Spinal cord (tissue), 10 donors: ENCODE data around the gene DNAAF1. TPM values are rescaled to one million over a fixed set of nuclear protein-coding genes. Genes with fewer than 3 reads are reported as not detected.
"Not testable (repeated sequence)": the region's sequence is repeated elsewhere in the genome, so short reads cannot be mapped to it uniquely, and the experiment has no call there.

Experiments used
- DNase-seq, 6 donors: peaks; one replicate each; pipeline versions ENCODE4 v3.0.0 to v3.0.0-alpha.2; 2013 to 2015; ENCODE audit warnings: low spot score in 6 of 6, low read depth in 4 of 6
- H3K27ac ChIP-seq: one replicate; pipeline ENCODE4 v1.5.1; 2013; ENCODE audit warnings: low read depth, low read length, control low read depth
- H3K27me3 ChIP-seq: one replicate; pipeline ENCODE4 v1.6.1; 2013; ENCODE audit warnings: low read length; ENCODE audit not compliant: control insufficient read depth, insufficient read depth
- H3K36me3 ChIP-seq: one replicate; pipeline ENCODE4 v1.6.1; 2013; ENCODE audit warnings: low read length; ENCODE audit not compliant: control insufficient read depth, insufficient read depth
- H3K4me1 ChIP-seq: one replicate; pipeline ENCODE4 v1.6.1; 2013; ENCODE audit warnings: low read length; ENCODE audit not compliant: control insufficient read depth, insufficient read depth
- H3K4me3 ChIP-seq: one replicate; pipeline ENCODE4 v1.5.1; 2013; ENCODE audit warnings: low read depth, low read length, control low read depth
- H3K9me3 ChIP-seq: one replicate; pipeline ENCODE4 v1.6.1; 2013; ENCODE audit warnings: low read length; ENCODE audit not compliant: control insufficient read depth, insufficient read depth
- WGBS: methylation state at CpG from one replicate; pipeline ENCODE4 v1.1.5; 2013; ENCODE audit warnings: missing lambda C conversion rate; ENCODE audit not compliant: insufficient coverage; 5-methylcytosine and 5-hydroxymethylcytosine counted together
- polyA plus RNA-seq, 2 donors: library from polyadenylated mRNA; unstranded; fragments of 120-200 nt; gene quantifications; one replicate each; pipeline ENCODE4 v1.2.1, GENCODE V29; 2013; ENCODE audit not compliant: insufficient read length in 2 of 2
- total RNA-seq, 2 donors: library from RNA; depleted of rRNA in 1 of 2; stranded (reverse); fragments of 120-200 nt in 1 of 2; fragments of >200 nt in 1 of 2; gene quantifications; one replicate each; pipeline versions ENCODE4 v1.2.3 to v1.2.4, GENCODE V29; 2013 to 2014
- donor health status: healthy.

The DNAAF1 gene
- total and polyA plus RNA-seq, 4 donors = 2.7 to 21.2 (median 20.5) TPM

GRCh38 chr16:84199097-84199496 lies 54.0 kb downstream of the DNAAF1 start:
- no peak for DNase-seq
- Histone ChIP-seq H3K9me3 (no peaks in the 10 kb centered on the region), H3K4me1 (peaks cover 10% of the 10 kb centered on the region), H3K36me3 (peaks cover 2% of the 10 kb centered on the region), H3K27ac (no peak overlapping the region), H3K4me3 (no peak overlapping the region), H3K27me3 (no peaks in the 10 kb centered on the region)
- WGBS = 46% methylated on average over 8 of the region's 13 CpGs

- Histone ChIP-seq H3K4me3 (no peak overlapping the region), H3K27me3 (no peaks in the 10 kb centered on the region), H3K9me3 (no peaks in the 10 kb centered on the region), H3K27ac (no peak overlapping the region), H3K36me3 (peaks cover 2% of the 10 kb centered on the region), H3K4me1 (peaks cover 2% of the 10 kb centered on the region)
- peak in 1 of 6 donors; percentile 55 for DNase-seq
- WGBS = 50% methylated on average over 3 of the region's 10 CpGs
Observed at GRCh38 chr16:84199861-84200260, 54.8 kb downstream of the DNAAF1 start.

GRCh38 chr16:84204551-84204950 lies 59.4 kb downstream of the DNAAF1 start:
- 88% methylated on average over 26 of the region's 26 CpGs for WGBS
- DNase-seq, H3K27ac ChIP-seq, H3K4me3 ChIP-seq, H3K36me3 ChIP-seq, H3K4me1 ChIP-seq, H3K27me3 ChIP-seq, H3K9me3 ChIP-seq: not testable (repeated sequence)

- not testable (repeated sequence) for H3K9me3 ChIP-seq, H3K4me1 ChIP-seq, H3K27me3 ChIP-seq, H3K36me3 ChIP-seq, H3K4me3 ChIP-seq, DNase-seq, H3K27ac ChIP-seq
- 94% methylated on average over 5 of the region's 6 CpGs for WGBS
Observed at GRCh38 chr16:84205123-84205522, 60.0 kb downstream of the DNAAF1 start.

DNA sequence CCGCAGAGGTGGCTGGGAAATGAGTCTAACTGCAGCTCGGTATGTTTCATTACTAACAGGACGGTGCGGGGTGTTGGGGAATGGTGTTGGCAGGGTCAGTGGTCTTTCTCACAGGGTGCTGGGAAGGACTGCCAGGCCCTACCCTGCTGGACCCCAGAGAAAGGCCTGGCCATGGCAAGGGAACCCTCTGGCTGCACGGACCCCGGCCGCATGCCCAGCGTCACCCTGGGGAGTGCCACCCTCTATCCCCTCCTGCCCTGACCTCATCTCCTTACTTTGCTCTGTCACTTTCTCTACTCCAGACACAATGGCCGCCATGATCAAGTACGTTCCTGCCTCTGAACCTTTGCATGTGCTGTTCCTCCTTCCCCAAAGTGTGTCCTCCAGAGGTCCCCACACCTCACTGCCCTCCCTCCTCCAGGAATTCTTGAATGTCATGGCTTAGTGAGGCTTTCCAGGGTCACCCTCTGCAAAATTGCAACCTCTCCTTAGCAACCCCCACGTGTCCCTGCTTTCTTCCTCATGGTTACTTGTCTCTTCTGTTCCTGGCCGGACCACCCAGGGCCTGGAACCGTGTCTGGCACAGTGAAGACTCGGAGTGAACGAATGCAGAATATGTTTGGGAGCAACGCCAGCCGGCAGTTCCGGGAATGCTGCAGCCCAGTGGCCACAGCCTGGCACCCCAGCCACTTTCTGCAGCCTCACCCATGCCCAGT lies 61.0 kb downstream of the DNAAF1 start:
- no peak for DNase-seq
- Histone ChIP-seq H3K27ac (no peak overlapping the region), H3K9me3 (no peaks in the 10 kb centered on the region), H3K27me3 (no peaks in the 10 kb centered on the region), H3K4me1 (peaks cover 2% of the 10 kb centered on the region), H3K36me3 (no peaks in the 10 kb centered on the region), H3K4me3 (no peak overlapping the region)
- WGBS = 88% methylated on average over 18 of the region's 18 CpGs

DNA sequence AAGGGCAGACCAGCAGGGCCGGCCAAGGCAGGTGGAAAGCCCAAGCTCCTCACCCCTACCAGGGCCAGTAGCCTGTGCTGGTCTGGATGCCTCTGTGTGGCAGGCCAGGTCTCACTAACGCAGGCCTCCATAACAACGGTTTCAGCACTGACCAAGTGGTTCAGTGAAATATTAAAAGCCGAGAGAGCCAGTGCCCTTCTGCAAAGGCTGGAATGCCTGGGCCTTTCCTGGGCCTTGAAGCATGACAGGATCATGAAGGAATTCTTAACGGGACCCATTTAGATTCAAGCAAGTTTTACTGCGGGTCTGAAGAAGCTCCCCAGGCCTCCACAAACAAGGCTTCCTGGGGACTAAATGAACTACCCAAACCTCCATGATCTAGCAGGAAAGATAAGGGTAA lies 62.1 kb downstream of the DNAAF1 start:
- no peak for DNase-seq
- 55% methylated on average over 5 of the region's 6 CpGs for WGBS
- Histone ChIP-seq H3K27me3 (no peaks in the 10 kb centered on the region), H3K4me3 (no peak overlapping the region), H3K9me3 (no peaks in the 10 kb centered on the region), H3K36me3 (no peaks in the 10 kb centered on the region), H3K27ac (no peak overlapping the region), H3K4me1 (peaks cover 2% of the 10 kb centered on the region)

- DNase-seq = no peak
- 61% methylated on average over 8 of the region's 8 CpGs for WGBS
- H3K27me3 ChIP-seq = no peaks in the 10 kb centered on the region
Observed at GRCh38 chr16:84207879-84208278, 62.8 kb downstream of the DNAAF1 start.

GRCh38 chr16:84209989-84210388 lies 64.9 kb downstream of the DNAAF1 start:
- no peak for DNase-seq
- Histone ChIP-seq H3K9me3 (no peaks in the 10 kb centered on the region), H3K27me3 (no peaks in the 10 kb centered on the region), H3K36me3 (no peaks in the 10 kb centered on the region), H3K4me1 (peaks cover 2% of the 10 kb centered on the region), H3K4me3 (no peak overlapping the region), H3K27ac (no peak overlapping the region)
- WGBS = 95% methylated on average over 1 of the region's 2 CpGs

More at GRCh38 chr16:84207879-84208278, 62.8 kb downstream of the DNAAF1 start:
- Histone ChIP-seq H3K27ac (no peak overlapping the region), H3K36me3 (no peaks in the 10 kb centered on the region), H3K9me3 (no peaks in the 10 kb centered on the region), H3K4me1 (peaks cover 2% of the 10 kb centered on the region), H3K4me3 (no peak overlapping the region)

DNA sequence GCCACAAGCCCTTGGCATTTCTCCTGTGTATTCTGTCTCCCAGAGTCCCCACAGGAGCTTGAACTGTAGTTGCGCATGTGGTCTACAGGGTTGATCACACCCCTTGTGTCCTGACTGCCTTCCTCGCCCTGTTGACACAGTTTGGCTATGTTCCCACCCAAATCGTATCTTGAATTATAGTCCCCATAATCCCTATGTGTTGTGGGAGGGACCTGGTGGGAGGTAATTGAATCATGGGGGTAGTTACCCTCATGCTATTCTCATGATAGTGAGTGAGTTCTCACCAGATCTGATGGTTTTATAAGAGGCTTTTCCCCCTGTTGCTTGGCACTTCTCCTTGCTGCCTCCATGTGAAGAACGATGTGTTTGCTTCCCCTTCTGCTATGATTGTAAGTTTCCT lies 67.0 kb downstream of the DNAAF1 start:
- Histone ChIP-seq H3K4me3 (no peak overlapping the region), H3K36me3 (no peaks in the 10 kb centered on the region), H3K9me3 (no peaks in the 10 kb centered on the region), H3K27me3 (no peaks in the 10 kb centered on the region), H3K27ac (no peak overlapping the region), H3K4me1 (peaks cover 2% of the 10 kb centered on the region)
- WGBS = 100% methylated on average over 1 of the region's 4 CpGs
- no peak for DNase-seq

GRCh38 chr16:84212631-84213030 lies 67.5 kb downstream of the DNAAF1 start:
- Histone ChIP-seq H3K27me3 (no peaks in the 10 kb centered on the region), H3K27ac (no peak overlapping the region), H3K9me3 (no peaks in the 10 kb centered on the region), H3K36me3 (no peaks in the 10 kb centered on the region), H3K4me3 (no peak overlapping the region), H3K4me1 (peaks cover 2% of the 10 kb centered on the region)
- no peak for DNase-seq
- WGBS = 88% methylated on average over 3 of the region's 4 CpGs
